ENCODE results near the gene ARHGAP1.

DNA sequence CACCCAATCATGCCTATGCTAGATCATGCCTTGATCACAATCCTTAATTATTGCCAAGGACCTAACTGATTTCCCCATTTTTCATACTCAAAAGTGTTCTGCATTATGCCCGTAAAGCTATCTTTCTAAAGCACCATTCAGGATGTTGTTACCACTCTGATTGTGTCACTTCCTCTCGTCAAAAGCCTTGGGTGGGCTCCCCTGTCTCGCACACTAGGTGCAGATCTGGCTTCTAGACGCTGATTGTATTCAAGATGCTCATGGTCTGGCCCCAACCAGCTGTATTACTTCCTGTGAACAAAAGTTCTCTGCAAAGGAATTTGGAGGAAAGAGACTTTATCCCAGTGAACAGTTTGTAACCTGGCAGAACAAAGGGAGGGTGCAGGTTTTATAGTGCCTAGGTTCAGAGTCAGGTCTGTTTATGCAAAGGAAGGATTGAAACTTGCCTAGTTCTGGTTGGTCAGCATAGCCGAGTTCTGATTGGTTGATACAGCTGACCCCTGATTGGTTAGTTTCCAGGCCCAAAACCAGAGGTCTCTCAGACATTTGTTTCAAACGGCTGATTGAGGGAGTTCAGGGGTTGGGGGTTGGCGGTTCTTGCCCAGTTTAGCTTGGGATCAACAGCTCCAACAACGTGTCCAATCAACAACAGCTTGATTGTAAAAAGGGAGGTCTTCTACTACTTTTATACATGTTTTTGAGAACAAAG lies 57.6 kb downstream of the ARHGAP1 start:
- TF ChIP-seq, protein P1, sequence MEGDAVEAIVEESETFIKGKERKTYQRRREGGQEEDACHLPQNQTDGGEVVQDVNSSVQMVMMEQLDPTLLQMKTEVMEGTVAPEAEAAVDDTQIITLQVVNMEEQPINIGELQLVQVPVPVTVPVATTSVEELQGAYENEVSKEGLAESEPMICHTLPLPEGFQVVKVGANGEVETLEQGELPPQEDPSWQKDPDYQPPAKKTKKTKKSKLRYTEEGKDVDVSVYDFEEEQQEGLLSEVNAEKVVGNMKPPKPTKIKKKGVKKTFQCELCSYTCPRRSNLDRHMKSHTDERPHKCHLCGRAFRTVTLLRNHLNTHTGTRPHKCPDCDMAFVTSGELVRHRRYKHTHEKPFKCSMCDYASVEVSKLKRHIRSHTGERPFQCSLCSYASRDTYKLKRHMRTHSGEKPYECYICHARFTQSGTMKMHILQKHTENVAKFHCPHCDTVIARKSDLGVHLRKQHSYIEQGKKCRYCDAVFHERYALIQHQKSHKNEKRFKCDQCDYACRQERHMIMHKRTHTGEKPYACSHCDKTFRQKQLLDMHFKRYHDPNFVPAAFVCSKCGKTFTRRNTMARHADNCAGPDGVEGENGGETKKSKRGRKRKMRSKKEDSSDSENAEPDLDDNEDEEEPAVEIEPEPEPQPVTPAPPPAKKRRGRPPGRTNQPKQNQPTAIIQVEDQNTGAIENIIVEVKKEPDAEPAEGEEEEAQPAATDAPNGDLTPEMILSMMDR (IDR thresholded peaks at IDR 0.05), result no peak
- no peak for TF ChIP-seq POLR2AphosphoS5 (IDR thresholded peaks at IDR 0.05)
